ENCODE measurements around the gene GZMM.

GZMM gene

DNA sequence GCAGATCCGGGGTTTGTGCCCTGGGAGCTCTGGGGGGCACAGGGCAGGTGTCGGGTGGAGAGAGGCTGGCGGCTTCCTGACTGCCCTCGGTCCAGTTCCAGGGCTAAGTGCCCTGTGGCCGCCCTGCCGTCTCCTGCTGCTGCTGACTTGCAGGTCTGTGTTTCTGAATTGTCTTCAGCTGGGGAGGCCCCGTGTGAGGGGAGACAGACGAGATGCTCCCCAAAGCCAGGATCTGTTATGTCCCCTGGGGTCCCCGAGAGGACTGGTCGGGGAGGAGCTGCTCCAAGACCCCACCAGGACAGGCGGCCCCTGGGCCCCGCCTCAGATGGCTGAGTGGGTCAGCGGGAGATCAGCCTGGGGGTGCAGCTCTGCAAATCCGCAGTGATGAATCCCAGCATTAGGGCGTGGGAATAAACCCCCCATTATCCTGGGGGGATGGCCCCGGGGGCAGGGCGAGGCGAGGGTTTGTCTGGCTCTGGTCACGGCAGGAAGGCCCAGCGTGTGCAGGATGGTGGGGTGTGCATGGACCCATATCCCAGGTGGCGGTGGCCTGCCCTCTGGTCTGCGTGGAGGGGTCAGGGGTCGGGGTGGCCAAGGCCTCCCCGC is 50.5 kb downstream of the GZMM start:
- in situ Hi-C loops (cut with HindIII; ENCODE audit: low sequenced_read_pairs), result no loop called here

- in situ Hi-C loops (cut with HindIII; ENCODE audit: low sequenced_read_pairs), result no loop called here
These were observed 51.7 kb downstream of the GZMM start for GRCh38 chr19:595326-596262.

DNA sequence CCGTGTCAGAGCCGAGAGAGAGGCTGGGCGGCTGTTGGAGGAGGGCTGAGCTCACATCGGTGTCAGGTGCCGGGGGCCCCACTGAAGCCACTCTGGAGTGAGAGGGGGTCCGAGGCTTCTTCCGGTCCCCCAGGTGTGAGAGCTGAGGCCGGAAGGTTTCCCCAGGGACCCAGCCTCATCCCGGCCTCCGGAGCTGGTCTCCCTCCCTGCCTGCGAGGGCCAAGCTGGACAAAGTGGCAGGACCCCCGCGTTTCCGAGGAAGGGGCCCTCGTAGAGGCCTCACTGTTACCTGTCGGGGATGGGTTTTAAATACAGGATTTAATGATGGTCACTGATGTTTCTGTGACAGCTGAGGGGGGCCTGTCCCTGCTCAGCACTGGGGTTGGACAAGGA is 52.4 kb downstream of the GZMM start:
- in situ Hi-C loops (cut with HindIII; ENCODE audit: low sequenced_read_pairs), result no loop called here

- in situ Hi-C loops (cut with HindIII; ENCODE audit: low sequenced_read_pairs), result no loop called here
These were observed 53.8 kb downstream of the GZMM start for GRCh38 chr19:597406-598315.
